Astrocyte (in vitro differentiated cells and primary cell): ENCODE results near the gene PRADC1. TPM values are rescaled to one million over a fixed set of nuclear protein-coding genes. Genes with fewer than 3 reads are reported as not detected.
A peak's percentile ranks its signal among the peaks of the same experiment; 100 is the strongest.

Source experiments
- DNase-seq: peaks from one replicate; pipeline ENCODE4 v3.0.0-alpha.2; 2010; ENCODE audit warnings: low read depth
- FAIRE-seq: peaks from 2 replicates; lab custom pipeline; 2011; peaks lifted over from hg19 to GRCh38; lab: Jason Lieb, UNC
- H2AFZ ChIP-seq: 2 replicates; pipeline ENCODE4 v1.6.0; 2012; ENCODE audit warnings: low read depth, low read length, inconsistent platforms
- H3K27ac ChIP-seq: 2 replicates; pipeline ENCODE4 v1.5.1; 2011; ENCODE audit warnings: low read depth, low read length, inconsistent platforms
- H3K27me3 ChIP-seq: 2 replicates; pipeline ENCODE4 v1.6.0; 2011; ENCODE audit warnings: low read length, inconsistent platforms; ENCODE audit not compliant: insufficient read depth
- H3K36me3 ChIP-seq: 2 replicates; pipeline ENCODE4 v1.5.1; 2011; ENCODE audit warnings: low read length, inconsistent platforms; ENCODE audit not compliant: insufficient read depth
- H3K4me1 ChIP-seq: 2 replicates; pipeline ENCODE4 v1.5.1; 2011; ENCODE audit warnings: low read length, inconsistent platforms; ENCODE audit not compliant: insufficient read depth
- H3K4me2 ChIP-seq: 2 replicates; pipeline ENCODE4 v1.6.0; 2012; ENCODE audit warnings: low read length, inconsistent platforms
- H3K4me3 ChIP-seq: 2 replicates; pipeline ENCODE4 v1.5.1; 2011; ENCODE audit warnings: low read depth, mild to moderate bottlenecking, low read length, inconsistent platforms; ENCODE audit not compliant: insufficient read depth
- H3K79me2 ChIP-seq: 2 replicates; pipeline ENCODE4 v1.6.0; 2012; ENCODE audit warnings: mild to moderate bottlenecking, low read length, inconsistent platforms; ENCODE audit not compliant: insufficient read depth
- H3K9ac ChIP-seq: 2 replicates; pipeline ENCODE4 v1.6.0; 2012; ENCODE audit warnings: mild to moderate bottlenecking, low read length, inconsistent platforms
- H3K9me3 ChIP-seq: 2 replicates; pipeline ENCODE4 v1.5.1; 2012; ENCODE audit warnings: low read depth, mild to moderate bottlenecking, low read length, inconsistent platforms; ENCODE audit not compliant: insufficient read depth
- H4K20me1 ChIP-seq: 2 replicates; pipeline ENCODE4 v1.6.0; 2012; ENCODE audit warnings: low read length, inconsistent platforms; ENCODE audit not compliant: insufficient read depth
- H3K27ac Mint-ChIP-seq: one replicate; pipeline ENCODE4 v1.8.0; 2021; ENCODE audit warnings: mild to moderate bottlenecking, mixed read lengths; ENCODE audit not compliant: unreplicated experiment
- H3K27me3 Mint-ChIP-seq: one replicate; pipeline ENCODE4 v1.8.0; 2021; ENCODE audit warnings: low read depth, mixed read lengths; ENCODE audit not compliant: unreplicated experiment
- H3K36me3 Mint-ChIP-seq: one replicate; pipeline ENCODE4 v1.8.0; 2021; ENCODE audit warnings: low read depth, mixed read lengths; ENCODE audit not compliant: unreplicated experiment
- H3K4me1 Mint-ChIP-seq: one replicate; pipeline ENCODE4 v1.8.0; 2021; ENCODE audit warnings: low read depth, mixed read lengths; ENCODE audit not compliant: unreplicated experiment
- H3K4me3 Mint-ChIP-seq: one replicate; pipeline ENCODE4 v1.8.0; 2021; ENCODE audit warnings: mild to moderate bottlenecking, moderate library complexity, mixed read lengths; ENCODE audit not compliant: unreplicated experiment
- H3K9me3 Mint-ChIP-seq: one replicate; pipeline ENCODE4 v1.8.0; 2021; ENCODE audit warnings: mild to moderate bottlenecking, mixed read lengths; ENCODE audit not compliant: unreplicated experiment
- EZH2 ChIP-seq: IDR thresholded peaks from 2 replicates; pipeline ENCODE4 v1.6.1; 2012; ENCODE audit warnings: mild to moderate bottlenecking, low read length, inconsistent platforms; ENCODE audit not compliant: insufficient read depth
- total RNA-seq: library from RNA; stranded (reverse); gene quantifications from 2 replicates; pipeline ENCODE4 v1.2.1, GENCODE V29; 2021
- TF ChIP-seq, protein P1 (sequence below): IDR thresholded peaks from 2 replicates; pipeline ENCODE4 v1.5.1; 2011; ENCODE audit warnings: low read depth, mild to moderate bottlenecking, inconsistent platforms, low read length, moderate library complexity; ENCODE audit not compliant: insufficient read depth

The PRADC1 gene
- total RNA-seq, 1 donor from 2014 or later = 13.1 TPM

DNA sequence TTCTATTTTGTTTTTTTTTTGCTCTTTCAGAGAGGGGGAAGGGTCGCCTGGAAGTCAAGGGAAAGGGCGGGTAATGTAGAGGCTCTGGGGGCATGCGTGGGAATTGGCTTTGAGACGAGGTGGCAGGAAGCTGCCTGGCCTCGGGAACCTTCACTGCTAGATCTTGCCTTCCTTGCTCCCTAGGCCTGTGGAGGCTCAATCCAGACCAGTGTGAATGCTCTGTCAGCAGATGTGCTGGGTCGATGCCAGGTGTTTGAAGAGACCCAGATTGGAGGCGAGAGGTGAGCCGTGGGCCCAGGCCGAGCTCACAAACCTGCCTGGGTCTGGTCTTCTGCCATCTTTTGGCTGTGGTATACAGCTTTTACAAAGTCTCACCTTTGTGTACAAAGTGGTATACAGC is 16.6 kb upstream of the PRADC1 start:
- H3K27me3 Mint-ChIP-seq = no peaks in the 10 kb centered on the region
- H3K36me3 Mint-ChIP-seq = peaks cover 23% of the 10 kb centered on the region
- peaks cover 25% of the 10 kb centered on the region for H3K79me2 ChIP-seq
- H3K27ac Mint-ChIP-seq = no peak overlapping the region
- H2AFZ ChIP-seq = no peak overlapping the region
- FAIRE-seq (no peak), DNase-seq (no peak)
- H3K4me1 ChIP-seq = no peaks in the 10 kb centered on the region
- no peak overlapping the region for H3K9ac ChIP-seq
- no peak overlapping the region for H3K4me2 ChIP-seq
- no peaks in the 10 kb centered on the region for H3K9me3 ChIP-seq
- no peak overlapping the region for H3K27ac ChIP-seq
- H4K20me1 ChIP-seq = peaks cover 87% of the 10 kb centered on the region
- H3K36me3 ChIP-seq = peaks cover 83% of the 10 kb centered on the region
- TF ChIP-seq EZH2 = no peak
- TF ChIP-seq, protein P1, sequence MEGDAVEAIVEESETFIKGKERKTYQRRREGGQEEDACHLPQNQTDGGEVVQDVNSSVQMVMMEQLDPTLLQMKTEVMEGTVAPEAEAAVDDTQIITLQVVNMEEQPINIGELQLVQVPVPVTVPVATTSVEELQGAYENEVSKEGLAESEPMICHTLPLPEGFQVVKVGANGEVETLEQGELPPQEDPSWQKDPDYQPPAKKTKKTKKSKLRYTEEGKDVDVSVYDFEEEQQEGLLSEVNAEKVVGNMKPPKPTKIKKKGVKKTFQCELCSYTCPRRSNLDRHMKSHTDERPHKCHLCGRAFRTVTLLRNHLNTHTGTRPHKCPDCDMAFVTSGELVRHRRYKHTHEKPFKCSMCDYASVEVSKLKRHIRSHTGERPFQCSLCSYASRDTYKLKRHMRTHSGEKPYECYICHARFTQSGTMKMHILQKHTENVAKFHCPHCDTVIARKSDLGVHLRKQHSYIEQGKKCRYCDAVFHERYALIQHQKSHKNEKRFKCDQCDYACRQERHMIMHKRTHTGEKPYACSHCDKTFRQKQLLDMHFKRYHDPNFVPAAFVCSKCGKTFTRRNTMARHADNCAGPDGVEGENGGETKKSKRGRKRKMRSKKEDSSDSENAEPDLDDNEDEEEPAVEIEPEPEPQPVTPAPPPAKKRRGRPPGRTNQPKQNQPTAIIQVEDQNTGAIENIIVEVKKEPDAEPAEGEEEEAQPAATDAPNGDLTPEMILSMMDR = no peak
- no peaks in the 10 kb centered on the region for H3K9me3 Mint-ChIP-seq
- H3K4me1 Mint-ChIP-seq = peaks cover 12% of the 10 kb centered on the region
- no peaks in the 10 kb centered on the region for H3K27me3 ChIP-seq
- H3K4me3 Mint-ChIP-seq = no peak overlapping the region
- no peak overlapping the region for H3K4me3 ChIP-seq

DNA sequence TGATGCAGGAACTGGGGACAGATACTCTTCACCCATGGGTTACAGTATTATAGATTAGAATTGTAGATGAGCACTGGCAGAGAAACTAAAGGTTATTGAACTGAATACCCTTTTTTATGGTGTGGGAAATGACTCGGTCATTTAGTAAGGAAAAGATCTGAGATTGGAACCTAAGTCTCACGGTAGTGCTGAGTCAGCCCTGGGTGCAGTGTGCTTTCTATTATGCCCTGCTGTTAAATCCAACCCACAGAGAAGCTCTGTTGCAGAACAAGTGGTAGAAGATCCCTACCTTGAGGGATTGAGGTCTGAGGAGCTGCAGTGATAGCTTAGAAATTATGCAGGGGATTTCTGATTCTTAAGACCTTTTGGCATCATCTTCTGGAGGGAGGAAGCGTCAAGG is 13.8 kb upstream of the PRADC1 start:
- H3K27ac ChIP-seq = no peak overlapping the region
- Mint-ChIP-seq H3K9me3 (no peaks in the 10 kb centered on the region), H3K4me1 (peaks cover 21% of the 10 kb centered on the region), H3K4me3 (peak overlapping the region; percentile 14), H3K27me3 (no peaks in the 10 kb centered on the region), H3K27ac (peak overlapping the region; percentile 22), H3K36me3 (peaks cover 17% of the 10 kb centered on the region)
- no peak overlapping the region for H2AFZ ChIP-seq
- no peaks in the 10 kb centered on the region for H3K27me3 ChIP-seq
- H3K4me2 ChIP-seq = no peak overlapping the region
- FAIRE-seq = no peak
- no peak overlapping the region for H3K4me3 ChIP-seq
- no peak overlapping the region for H3K9ac ChIP-seq
- peaks cover 11% of the 10 kb centered on the region for H3K4me1 ChIP-seq
- no peaks in the 10 kb centered on the region for H3K9me3 ChIP-seq
- DNase-seq = no peak
- TF ChIP-seq, protein P1 = no peak
- no peak for TF ChIP-seq EZH2
- H3K79me2 ChIP-seq = peaks cover 50% of the 10 kb centered on the region
- H4K20me1 ChIP-seq = peaks cover 88% of the 10 kb centered on the region
- peaks cover 82% of the 10 kb centered on the region for H3K36me3 ChIP-seq

DNA sequence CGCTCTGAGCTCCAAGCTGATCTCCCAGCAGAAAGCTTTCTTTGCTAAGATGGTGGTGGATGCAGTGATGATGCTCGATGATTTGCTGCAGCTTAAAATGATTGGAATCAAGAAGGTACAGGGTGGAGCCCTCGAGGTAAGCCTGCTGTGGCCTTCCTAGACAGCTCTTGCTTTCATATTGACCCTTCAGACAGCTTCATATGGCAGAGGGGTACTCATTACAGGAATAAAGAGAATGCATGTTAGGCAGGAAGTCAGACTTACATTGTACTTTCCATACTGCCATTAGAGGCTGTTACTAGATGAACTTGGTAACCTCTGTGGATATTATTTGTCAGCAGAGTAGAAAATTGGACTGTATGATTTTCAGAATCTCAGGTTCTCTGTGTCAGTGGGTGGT is 11.5 kb upstream of the PRADC1 start:
- FAIRE-seq (no peak), DNase-seq (no peak)
- Mint-ChIP-seq H3K36me3 (peaks cover 13% of the 10 kb centered on the region), H3K4me1 (peaks cover 28% of the 10 kb centered on the region), H3K27ac (no peak overlapping the region), H3K9me3 (no peaks in the 10 kb centered on the region), H3K4me3 (no peak overlapping the region), H3K27me3 (no peaks in the 10 kb centered on the region)
- Histone ChIP-seq H3K9me3 (no peaks in the 10 kb centered on the region), H3K4me1 (peaks cover 15% of the 10 kb centered on the region), H3K79me2 (peaks cover 71% of the 10 kb centered on the region), H3K27ac (no peak overlapping the region), H3K36me3 (peaks cover 83% of the 10 kb centered on the region), H3K4me2 (no peak overlapping the region), H4K20me1 (peaks cover 91% of the 10 kb centered on the region), H2AFZ (no peak overlapping the region), H3K27me3 (no peaks in the 10 kb centered on the region), H3K4me3 (no peak overlapping the region), H3K9ac (peak overlapping the region; percentile 4)
- TF ChIP-seq, protein P1 = no peak
- TF ChIP-seq EZH2 = no peak
